Loucy (cell line): ENCODE data around the gene FAM120B.

Experiments
- EZH2phosphoT487 ChIP-seq: fragments of 200-600 bp; IDR thresholded peaks from 2 replicates; pipeline ENCODE4 v1.6.1; 2018; ENCODE audit warnings: antibody characterized with exemption, mild to moderate bottlenecking, moderate library complexity, borderline replicate concordance
- TF ChIP-seq, protein P1 (sequence below): fragments of 200-600 bp; sonication (generic); conservative IDR thresholded peaks from 2 replicates; pipeline ENCODE4 v1.5.1; 2014; ENCODE audit warnings: mild to moderate bottlenecking, antibody characterized with exemption, low read length

DNA sequence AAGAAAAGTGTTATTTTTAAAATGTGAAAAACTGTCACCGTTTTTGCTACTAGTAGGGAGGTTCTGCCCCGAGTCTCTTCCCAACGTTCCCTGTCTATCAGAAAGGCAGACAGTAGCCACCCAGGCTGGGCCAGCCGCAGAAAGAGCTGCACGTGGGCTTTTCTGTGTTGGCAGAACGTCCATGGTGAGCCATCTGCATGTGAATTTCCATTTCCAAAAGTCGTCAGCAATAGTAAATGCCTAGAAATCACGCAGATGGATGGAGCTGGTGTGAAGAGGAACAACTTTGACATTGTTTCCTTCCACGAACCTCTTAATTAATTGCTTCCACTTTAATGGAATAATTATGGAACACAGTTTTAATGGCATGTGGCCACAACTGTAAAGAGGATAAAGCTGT lies 97.5 kb downstream of the FAM120B start:
- TF ChIP-seq, protein P1, sequence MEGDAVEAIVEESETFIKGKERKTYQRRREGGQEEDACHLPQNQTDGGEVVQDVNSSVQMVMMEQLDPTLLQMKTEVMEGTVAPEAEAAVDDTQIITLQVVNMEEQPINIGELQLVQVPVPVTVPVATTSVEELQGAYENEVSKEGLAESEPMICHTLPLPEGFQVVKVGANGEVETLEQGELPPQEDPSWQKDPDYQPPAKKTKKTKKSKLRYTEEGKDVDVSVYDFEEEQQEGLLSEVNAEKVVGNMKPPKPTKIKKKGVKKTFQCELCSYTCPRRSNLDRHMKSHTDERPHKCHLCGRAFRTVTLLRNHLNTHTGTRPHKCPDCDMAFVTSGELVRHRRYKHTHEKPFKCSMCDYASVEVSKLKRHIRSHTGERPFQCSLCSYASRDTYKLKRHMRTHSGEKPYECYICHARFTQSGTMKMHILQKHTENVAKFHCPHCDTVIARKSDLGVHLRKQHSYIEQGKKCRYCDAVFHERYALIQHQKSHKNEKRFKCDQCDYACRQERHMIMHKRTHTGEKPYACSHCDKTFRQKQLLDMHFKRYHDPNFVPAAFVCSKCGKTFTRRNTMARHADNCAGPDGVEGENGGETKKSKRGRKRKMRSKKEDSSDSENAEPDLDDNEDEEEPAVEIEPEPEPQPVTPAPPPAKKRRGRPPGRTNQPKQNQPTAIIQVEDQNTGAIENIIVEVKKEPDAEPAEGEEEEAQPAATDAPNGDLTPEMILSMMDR, result no peak
- TF ChIP-seq EZH2phosphoT487, result no peak
